ENCODE measurements around the gene SULT1A2.
"Not testable (repeated sequence)": the region's sequence is repeated elsewhere in the genome, so short reads cannot be mapped to it uniquely, and the experiment has no call there.

The SULT1A2 gene

GRCh38 chr16:28596840-28597691, at the start of gene SULT1A2:
SULT1A2 (minus strand) TSS chr16:28597050; CDS start chr16:28595930, 1,120 bp downstream.
- DNase-seq = peak; percentile 21

DNA sequence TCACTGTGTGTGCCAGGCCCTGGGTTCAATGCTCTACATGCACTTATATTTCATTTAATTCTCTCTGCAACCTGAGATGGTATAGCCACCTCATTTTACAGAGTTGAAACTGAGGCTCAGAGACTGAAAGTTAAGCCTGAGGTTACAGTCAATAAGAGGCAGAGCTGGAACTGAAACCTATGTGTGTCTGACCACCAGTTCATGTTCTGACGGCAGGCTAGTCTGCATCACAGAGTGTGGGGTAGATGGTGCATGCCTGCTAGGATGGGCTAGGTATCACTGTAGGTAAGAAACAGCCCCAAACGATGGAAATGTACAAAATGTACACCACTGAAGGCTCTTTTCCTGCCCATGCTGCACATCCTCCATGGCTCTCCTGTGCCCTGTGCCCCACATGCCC, 43.1 kb upstream of the SULT1A2 start:
- not testable (repeated sequence) for DNase-seq

- not testable (repeated sequence) for DNase-seq
Observed at GRCh38 chr16:28638359-28638758, 41.5 kb upstream of the SULT1A2 start.

GRCh38 chr16:28637765-28638164, 40.9 kb upstream of the SULT1A2 start, which contains the start of gene NPIPB8:
NPIPB8 (plus strand) TSS chr16:28638065; CDS start chr16:28638361, 296 bp downstream.
- not testable (repeated sequence) for DNase-seq

DNA sequence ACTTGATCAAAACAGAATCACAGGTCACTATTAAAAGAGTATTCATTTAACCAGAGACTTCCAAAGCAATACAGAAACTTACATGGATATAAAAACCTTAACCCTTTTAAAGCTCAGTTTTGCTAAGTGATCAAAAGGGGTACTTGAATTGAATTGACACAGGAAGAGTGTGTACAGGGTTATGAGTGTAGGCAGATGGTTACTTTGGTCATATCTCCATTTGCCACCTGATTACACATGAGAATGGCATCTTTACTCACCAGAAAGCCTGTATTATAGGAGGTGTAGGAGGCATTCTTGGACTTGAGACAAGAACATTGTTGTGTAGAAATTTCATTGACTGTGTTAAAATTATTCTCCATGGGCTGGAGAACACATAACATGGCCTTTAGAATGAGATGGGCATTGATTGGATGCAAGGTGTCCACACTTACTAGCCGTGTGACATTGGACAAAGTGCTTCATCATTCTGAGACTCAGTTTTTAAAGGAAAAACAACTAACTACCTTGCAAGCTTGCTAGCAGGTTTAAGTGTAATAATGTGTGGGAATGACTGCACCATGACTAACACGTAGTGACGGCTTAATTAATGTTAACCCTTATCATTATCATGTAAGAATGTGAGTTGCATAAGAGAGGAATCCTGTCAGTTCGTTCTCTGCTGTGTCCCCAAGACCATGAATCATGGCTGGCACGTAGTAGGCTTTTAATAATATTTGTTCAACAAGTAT, 39.4 kb upstream of the SULT1A2 start:
- DNase-seq = not testable (repeated sequence)

DNA sequence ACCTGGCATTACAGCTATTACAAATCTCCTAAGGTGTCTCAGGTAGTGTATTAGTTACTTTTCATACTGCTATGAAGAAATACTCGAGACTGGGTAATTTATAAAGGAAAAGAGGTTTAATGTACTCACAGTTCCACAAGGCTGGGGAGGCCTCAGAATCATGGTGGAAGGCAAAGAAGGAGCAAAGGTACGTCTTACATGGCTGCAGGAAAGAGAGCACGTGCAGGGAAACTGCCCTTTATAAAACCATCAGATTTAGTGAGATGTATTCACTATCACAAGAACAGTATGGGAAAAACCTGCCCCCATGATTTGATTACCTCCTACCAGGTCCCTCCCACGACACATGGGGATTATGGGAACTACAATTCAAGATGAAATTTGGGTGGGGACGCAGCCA, 34.1 kb upstream of the SULT1A2 start:
- DNase-seq = not testable (repeated sequence)

DNA sequence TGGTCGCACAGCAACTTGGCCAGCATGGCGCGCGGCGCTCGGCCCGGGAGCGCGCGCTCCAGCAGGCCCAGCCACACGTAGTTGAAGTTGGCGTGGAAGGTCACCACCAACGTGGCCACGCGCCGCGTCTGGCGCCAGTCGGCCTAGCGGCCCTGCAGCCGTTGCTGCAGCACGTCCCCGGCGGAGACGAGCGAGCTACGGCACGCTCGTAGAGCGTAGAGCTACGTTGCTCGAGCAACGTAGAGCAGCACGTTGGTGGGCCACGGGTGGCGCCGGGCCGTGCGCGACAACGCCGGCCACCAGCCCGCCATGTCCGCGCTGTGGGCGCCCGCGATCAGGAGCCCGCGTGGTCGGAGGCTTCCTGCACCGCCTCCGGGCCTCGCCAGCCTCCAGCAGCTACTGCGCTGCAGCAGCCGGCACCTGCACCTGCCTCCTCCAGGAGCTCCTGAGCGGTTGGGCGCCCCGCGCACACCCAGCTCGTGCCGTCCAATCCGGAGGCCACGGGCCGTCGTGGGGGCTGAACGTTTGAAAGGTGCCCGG, 26.4 kb upstream of the SULT1A2 start:
- peak; percentile 88 for DNase-seq

DNA sequence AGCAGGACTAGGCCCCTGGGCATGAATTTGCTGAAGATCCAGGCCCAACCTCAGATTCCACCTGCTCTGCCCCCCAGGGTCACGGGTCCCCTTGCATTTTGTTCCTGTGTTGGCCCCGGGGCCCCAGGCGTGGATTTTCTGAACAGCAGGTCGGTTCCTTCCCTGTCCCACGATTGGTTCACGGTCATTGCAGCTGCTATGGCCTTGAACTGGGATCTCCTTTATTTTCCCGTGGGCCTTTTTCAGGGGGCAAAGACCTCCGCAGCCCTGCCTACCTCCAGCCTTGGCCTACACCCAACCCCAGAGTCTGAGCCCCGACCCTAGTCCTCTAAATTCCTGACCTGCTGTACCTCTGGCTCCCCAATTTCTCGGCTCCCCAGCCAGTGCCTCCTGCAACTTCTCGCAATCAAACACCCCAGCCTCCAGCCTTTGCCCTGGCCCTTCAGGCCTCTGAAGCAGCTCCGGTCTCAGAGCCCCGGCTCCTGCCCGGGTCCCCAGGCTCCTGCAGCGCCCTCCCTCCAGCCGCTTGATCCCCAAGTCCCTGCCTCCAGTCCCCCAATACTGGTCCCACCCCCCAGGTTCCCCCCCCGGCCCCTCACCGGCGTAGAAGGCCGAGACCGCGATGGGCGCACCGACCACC, 25.8 kb upstream of the SULT1A2 start:
- peak; percentile 34 for DNase-seq

DNA sequence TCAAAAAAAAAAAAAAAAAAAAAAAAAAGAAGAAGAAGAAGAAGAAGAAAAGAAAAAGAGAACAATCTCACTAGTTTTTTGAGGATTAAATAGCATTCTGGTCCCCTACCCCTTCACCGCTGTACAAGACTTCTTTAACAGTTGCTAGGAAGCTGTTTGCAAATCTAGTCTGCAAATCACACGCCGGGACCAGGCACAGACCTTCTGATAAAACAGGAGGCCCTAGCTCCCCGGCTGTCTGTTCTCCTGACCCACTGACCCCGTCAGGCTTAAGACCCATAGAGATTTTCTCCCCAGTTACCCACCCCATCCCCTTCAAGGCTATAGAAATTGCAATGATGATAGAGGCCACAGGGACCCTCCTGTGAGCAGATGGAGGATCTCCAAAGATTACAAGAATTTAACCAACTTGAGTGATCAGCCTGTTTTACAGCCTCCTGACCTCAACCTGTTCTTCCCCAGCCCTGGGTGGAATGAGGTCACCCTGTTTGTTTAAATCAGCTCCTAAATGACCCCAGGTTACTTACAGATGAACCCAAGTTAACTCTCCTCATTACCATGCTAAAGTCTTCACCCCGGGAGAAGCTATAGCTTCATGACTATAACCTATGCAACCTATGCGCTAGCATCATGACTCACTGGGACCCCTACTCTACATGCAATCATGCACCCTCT, 24.8 kb upstream of the SULT1A2 start:
- peak; percentile 24 for DNase-seq

DNA sequence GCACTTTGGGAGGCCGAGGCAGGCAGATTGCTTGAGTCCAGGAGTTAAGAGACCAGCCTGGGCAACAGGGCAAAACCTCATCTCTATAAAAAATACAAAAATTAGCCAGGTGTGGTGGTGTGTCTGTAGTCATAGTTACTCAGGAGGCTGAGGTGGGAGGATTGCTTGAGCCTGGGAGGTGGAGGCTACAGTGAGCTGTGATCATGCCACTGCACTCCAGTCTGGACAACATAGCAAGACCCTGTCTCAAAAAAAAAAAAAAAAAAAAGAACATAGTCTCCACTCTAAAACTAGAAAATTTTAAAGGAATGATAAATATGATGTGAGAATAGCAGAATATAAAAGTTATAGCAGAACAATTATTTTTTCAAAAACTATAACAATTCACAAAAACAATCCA, 23.5 kb upstream of the SULT1A2 start:
- DNase-seq = not testable (repeated sequence)

GRCh38 chr16:28617874-28618273, 21.0 kb upstream of the SULT1A2 start:
- DNase-seq = no peak

GRCh38 chr16:28616636-28617035, 19.8 kb upstream of the SULT1A2 start:
- no peak for DNase-seq

DNA sequence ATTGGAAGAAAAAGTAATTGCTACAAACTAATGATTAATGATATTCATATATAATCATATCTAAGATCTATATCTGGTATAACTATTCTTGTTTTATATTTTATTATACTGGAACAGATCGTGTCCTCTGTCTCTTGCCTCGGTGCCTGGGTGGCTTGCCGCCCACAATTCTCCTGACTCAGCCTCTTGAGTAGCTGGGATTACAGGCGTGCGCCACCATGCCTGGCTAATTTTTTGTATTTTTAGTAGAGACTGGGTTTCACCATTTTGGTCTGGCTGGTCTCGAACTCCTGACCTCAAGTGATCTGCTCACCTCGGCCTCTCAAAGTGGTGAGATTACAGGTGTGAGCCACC, 19.4 kb upstream of the SULT1A2 start:
- DNase-seq = not testable (repeated sequence)

GRCh38 chr16:28615486-28616223, 18.8 kb upstream of the SULT1A2 start:
- DNase-seq = peak; percentile 74

DNA sequence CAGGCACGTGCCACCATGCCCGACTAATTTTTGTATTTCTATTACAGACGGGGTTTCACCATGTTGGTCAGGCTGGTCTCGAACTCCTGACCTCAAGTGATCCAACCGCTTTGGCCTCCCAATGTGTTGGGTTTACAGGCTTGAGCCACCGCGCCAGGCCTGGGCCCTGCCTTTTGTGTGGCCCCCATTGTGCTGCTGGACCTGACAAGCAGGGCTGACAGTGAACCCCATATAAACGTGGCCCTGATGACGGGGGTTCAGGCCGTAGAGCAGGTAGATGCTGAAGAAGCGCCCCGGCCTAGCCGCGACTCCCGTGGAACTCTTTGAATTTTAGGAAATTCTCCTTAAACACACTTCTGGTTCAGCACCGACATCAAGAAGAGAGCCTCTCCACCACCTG, 17.7 kb upstream of the SULT1A2 start:
- DNase-seq = not testable (repeated sequence)

DNA sequence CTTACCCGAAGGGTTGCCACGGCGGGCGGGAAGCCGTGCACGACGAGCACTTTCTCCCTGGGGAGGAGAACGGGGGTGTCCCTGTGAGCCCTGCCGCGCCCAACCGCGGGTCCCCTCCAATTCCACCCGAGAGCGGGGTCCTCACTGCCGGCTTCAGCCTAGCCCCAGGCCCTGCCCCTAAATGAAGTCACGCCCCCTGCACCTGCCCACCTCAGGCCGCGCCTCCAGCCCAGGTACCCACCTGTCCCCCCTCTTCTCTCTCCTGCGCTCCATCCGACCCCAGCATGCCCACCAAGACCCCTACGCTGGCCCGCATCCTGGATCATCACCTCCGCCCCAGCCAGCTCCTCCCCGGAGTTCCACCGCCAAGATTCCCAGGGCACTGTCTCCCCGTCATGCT, 17.1 kb upstream of the SULT1A2 start:
- DNase-seq = not testable (repeated sequence)

- DNase-seq = not testable (repeated sequence)
Observed at GRCh38 chr16:28612359-28613280, 15.8 kb upstream of the SULT1A2 start.

DNA sequence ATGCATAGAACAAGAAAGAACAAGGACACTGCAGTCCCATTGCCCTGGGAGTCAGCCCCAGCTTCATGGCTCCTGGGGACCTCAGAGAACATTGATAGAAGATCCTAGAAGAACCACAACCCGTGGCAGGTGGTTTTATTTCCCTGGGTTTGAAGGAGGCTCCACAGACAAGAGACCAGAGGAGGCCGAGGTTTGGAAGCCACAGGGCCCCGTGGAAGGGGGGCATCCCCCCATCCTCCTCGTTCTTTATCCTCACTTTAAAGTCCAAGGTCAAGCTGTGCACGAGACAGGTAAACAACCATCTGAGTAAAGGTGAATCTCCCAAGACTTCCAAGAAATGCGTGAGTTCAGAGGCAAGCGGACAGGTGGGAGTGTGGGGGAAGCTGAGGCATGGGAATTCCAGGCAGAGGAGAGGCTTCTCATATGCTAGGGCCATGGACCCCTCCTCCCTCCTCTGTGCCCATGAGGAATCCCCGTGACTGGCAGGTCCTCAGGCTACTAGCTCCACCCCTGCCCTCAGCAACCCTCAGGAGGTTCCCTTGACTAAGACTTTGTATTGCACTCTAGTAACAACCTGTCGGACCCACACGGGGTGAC, 13.8 kb upstream of the SULT1A2 start:
- DNase-seq = no peak

GRCh38 chr16:28609631-28610594, 13.1 kb upstream of the SULT1A2 start, which contains the start of gene SULT1A1:
SULT1A1 (minus strand) TSS chr16:28610044; CDS start chr16:28608855, 1,189 bp downstream.
- DNase-seq = no peak
